Ovary (tissue), 9 donors: ENCODE data around the gene MOG. TPM values are rescaled to one million over a fixed set of nuclear protein-coding genes. Genes with fewer than 3 reads are reported as not detected.

ENCODE experiments used
- DNase-seq, 5 donors: peaks; one replicate each; pipeline ENCODE4 v3.0.0-alpha.2; 2019 to 2020
- H3K27ac ChIP-seq, 2 donors: fragments of 200-600 bp; one replicate each; pipeline versions ENCODE4 v1.5.1 to v1.8.0; 2019 to 2022
- H3K27me3 ChIP-seq: fragments of 200-600 bp; one replicate; pipeline ENCODE4 v1.8.0; 2022
- H3K36me3 ChIP-seq: fragments of 200-600 bp; sonication (generic); one replicate; pipeline ENCODE4 v1.5.1; 2019
- H3K4me1 ChIP-seq: one replicate; pipeline ENCODE4 v1.8.1; 2013; ENCODE audit warnings: mild to moderate bottlenecking, moderate library complexity; ENCODE audit not compliant: insufficient read depth
- H3K4me3 ChIP-seq: fragments of 200-600 bp; sonication (generic); one replicate; pipeline ENCODE4 v1.5.1; 2017
- H3K9me3 ChIP-seq, 2 donors: fragments of 200-600 bp in 1 of 2; sonication (generic) in 1 of 2; one replicate each; pipeline versions ENCODE4 v1.5.1 to v1.8.1; 2013 to 2019; ENCODE audit warnings: mild to moderate bottlenecking in 1 of 2, moderate library complexity in 1 of 2
- EP300 ChIP-seq: sonication (generic); formaldehyde crosslinking; IDR thresholded peaks from one replicate; pipeline ENCODE4 v1.6.1; 2017; ENCODE audit warnings: antibody characterized with exemption
- POLR2A ChIP-seq: fragments of 450-650 bp; IDR thresholded peaks from one replicate; pipeline ENCODE4 v1.6.1; 2017; ENCODE audit warnings: antibody characterized with exemption, mild to moderate bottlenecking, moderate library complexity
- WGBS, 3 donors: extraction: QIAGEN DNeasy Blood & Tissue Kit in 1 of 3; methylation state at CpG; one replicate each; pipeline versions ENCODE4 v1.1.5 to v1.1.7; 2013 to 2017; 5-methylcytosine and 5-hydroxymethylcytosine counted together
- intact Hi-C, 4 donors: fragments of 100-400 bp; cut with DNase I; formaldehyde crosslinking; loops; one replicate each; pipeline versions ENCODE4 v1.11.0 to v1.15.1; 2022 to 2023
- polyA plus RNA-seq, 2 donors: library from polyadenylated mRNA; stranded (reverse); fragments of 200-250 nt in 1 of 2; fragments of 350-450 nt in 1 of 2; fragmentation: Illumina TruSeq in 1 of 2; extraction: RNeasy Lipid Tissue Mini Kit (QIAGEN cat#74804) in 1 of 2; gene quantifications; one replicate each; pipeline ENCODE4 v1.2.3, GENCODE V29; 2013 to 2014
- total RNA-seq, 7 donors: library from RNA; depleted of rRNA in 2 of 7; stranded (reverse); fragments of >200 nt in 2 of 7; fragmentation: NEBNext Ultra II Directional in 3 of 7; extraction: Animal tissue kit (Norgen Biotek cat#: 25700) in 3 of 7; gene quantifications; one replicate each; pipeline versions ENCODE4 v1.1.0 to v1.2.4, GENCODE V29; 2016 to 2023
- TF ChIP-seq, protein P1 (sequence below), 3 donors: fragments of 450-650 bp in 2 of 3; fragments of 200-600 bp in 1 of 3; IDR thresholded peaks; one replicate each; pipeline versions ENCODE4 v1.5.1 to v1.8.0; 2016 to 2022; ENCODE audit warnings: antibody characterized with exemption in 3 of 3, mild to moderate bottlenecking in 1 of 3
- donor health status: DM: no; HTN: no; CAD: no; lungs with moderate emphysema.
- donor health status: DM: no; HTN: no; CAD: no.
- donor health status: Bipolar disorder and iron deficiency.
- donor health status: DM: yes; HTN: yes; CAD: no.
- donor health status: DM: no; HTN: no; CAD: no.
- donor health status: DM: yes; HTN: yes; CAD: no.

Gene MOG
- total and polyA plus RNA-seq, 9 donors = 0.05 to 0.13 TPM; not detected in 7

DNA sequence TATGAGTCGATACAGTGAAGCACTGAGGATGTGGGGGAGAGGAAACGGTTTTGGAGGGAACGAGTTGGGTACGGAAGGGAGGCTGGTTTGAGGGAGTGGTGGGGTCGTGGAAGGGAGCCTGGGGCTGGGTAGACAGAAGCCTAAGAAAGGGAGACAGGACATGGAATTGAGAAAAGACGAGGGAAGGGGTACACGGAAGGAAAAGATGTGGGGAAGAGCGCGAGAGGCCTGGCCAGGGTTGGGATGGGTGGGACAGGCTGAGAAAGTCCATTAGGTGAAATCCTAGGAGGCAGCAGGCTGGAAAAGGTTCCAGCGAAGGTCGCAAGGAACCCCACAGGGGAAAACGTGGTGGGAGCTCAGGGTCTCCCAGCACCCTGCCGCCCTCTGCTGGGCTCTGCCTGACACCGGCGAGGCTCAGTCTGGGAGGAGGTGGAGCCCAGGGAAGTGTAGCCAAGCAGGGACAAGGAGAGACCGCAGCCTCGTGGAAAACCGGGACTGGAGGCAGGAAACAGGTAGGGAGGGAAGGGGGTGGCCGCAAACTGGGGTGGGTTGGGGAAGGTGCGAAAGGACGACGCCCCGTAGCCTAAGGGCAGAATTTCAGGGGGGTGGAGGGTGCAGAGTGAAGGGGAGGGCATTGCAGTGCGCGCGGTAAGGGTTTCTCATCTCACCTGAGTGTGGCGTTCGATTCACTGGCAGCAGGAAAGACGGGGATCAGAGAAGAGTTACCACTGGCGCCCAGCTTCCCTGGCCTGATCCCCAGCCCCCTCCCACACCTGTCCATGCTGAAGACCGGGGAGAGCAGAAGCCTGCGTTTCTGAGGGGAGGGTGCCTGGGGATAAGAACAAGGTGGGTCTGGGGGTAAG lies 28.2 kb upstream of the MOG start:
- DNase-seq = peak; percentile 78 to 86 (median 85)
- WGBS, 3 donors = 6 to 9% (median 6%) methylated on average over 32 of the region's 32 CpGs
- TF ChIP-seq EP300 (no peak), POLR2A (peak; percentile 10)
- TF ChIP-seq, protein P1, sequence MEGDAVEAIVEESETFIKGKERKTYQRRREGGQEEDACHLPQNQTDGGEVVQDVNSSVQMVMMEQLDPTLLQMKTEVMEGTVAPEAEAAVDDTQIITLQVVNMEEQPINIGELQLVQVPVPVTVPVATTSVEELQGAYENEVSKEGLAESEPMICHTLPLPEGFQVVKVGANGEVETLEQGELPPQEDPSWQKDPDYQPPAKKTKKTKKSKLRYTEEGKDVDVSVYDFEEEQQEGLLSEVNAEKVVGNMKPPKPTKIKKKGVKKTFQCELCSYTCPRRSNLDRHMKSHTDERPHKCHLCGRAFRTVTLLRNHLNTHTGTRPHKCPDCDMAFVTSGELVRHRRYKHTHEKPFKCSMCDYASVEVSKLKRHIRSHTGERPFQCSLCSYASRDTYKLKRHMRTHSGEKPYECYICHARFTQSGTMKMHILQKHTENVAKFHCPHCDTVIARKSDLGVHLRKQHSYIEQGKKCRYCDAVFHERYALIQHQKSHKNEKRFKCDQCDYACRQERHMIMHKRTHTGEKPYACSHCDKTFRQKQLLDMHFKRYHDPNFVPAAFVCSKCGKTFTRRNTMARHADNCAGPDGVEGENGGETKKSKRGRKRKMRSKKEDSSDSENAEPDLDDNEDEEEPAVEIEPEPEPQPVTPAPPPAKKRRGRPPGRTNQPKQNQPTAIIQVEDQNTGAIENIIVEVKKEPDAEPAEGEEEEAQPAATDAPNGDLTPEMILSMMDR (IDR thresholded peaks at IDR 0.05) = peak; percentile 45 to 67 (median 59)
- Histone ChIP-seq H3K9me3 (no peaks in the 10 kb centered on the region), H3K27me3 (no peaks in the 10 kb centered on the region), H3K27ac (peak overlapping the region; percentile 47 to 78), H3K4me3 (peak overlapping the region; percentile 56), H3K4me1 (peaks cover 11% of the 10 kb centered on the region), H3K36me3 (no peaks in the 10 kb centered on the region)
- intact Hi-C loops = loop anchor here in 1 of 4 donors (5.0 kb wide), 1 partner anchor 1141 kb away; no protein-coding TSS in a partner anchor

DNA sequence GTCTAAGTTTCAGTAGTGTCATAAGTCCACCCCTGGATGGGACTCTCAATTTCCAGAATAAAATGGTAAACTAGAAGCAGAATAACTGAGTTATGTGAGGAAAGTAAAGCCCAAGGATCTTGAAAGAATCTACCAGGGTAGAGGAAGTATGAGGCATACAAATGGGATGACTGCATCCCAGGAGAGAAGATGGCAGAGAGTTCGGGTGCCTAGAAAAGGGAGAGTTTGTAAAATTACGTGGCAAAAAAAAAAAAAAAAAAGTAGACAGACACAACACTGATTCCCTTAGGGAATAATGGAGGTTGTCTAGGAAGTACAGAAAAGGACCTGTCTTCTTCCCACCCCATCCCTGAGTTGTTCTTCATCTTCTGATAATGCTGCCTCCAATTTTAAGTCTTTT lies 27.3 kb upstream of the MOG start:
- no peak for TF ChIP-seq POLR2A
- TF ChIP-seq, protein P1 (IDR thresholded peaks at IDR 0.05) = no peak
- TF ChIP-seq EP300 = no peak
- Histone ChIP-seq H3K36me3 (no peaks in the 10 kb centered on the region), H3K4me1 (peaks cover 11% of the 10 kb centered on the region), H3K27me3 (no peaks in the 10 kb centered on the region), H3K4me3 (no peak overlapping the region), H3K27ac (no peak overlapping the region), H3K9me3 (no peaks in the 10 kb centered on the region)
- intact Hi-C loops = loop anchor here in 1 of 4 donors (5.0 kb wide), 1 partner anchor 1142 kb away; no protein-coding TSS in a partner anchor
- no peak for DNase-seq
- 73 to 80% (median 75%) methylated on average over 2 of the region's 2 CpGs for WGBS, 3 donors

DNA sequence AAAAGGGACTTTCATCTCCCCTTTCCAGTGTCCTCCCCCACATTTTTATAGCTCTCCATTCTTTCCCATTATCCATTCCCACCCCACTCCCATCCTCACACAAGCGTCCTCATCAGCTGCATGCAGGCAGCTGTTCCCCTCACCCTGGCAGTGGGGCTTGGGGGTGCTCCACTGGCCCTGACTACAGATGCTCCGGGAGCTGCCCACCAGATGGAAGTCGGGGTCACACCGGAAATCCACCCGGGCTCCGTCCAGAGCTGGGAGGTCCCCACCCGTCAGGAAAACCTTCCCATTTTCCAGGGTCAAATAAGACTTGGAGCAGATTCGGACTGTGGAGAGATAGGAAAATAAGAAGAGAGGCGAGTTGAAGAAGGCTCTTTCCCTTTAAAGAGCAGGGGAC lies 26.6 kb upstream of the MOG start:
- H3K4me1 ChIP-seq = peaks cover 11% of the 10 kb centered on the region
- TF ChIP-seq, protein P1 (IDR thresholded peaks at IDR 0.05) = no peak
- no peak for TF ChIP-seq EP300
- TF ChIP-seq POLR2A = no peak
- WGBS, 3 donors = 80 to 82% (median 82%) methylated on average over 9 of the region's 9 CpGs

DNA sequence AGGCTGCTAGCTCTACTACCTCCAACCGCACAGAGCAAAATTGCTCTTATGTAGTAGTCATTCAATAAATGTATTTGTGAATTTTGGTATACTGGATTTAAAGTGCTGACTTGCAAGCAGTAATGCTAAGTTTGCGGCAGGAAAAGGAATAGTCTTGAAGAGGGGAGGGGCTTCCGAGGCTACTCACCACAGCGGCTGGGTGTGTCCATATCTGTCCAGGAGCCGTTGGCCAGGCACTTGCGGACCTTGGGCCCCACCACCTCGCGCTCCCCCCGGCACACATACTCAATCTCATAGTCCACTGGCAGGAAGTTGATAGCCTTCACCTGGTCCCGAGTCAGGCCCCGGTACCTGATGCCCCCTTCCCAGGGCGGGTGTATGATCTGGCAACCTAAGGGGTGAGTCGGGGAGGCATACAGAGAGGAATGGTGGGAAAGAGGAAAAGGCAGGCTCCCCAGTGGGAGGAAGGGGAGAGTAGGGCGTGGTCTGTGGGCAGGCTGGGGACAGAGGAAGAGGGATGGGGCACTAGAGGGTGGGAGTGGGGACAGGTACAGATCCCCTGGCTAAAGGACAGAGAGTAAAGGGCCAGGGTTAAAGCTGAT lies 25.6 kb upstream of the MOG start:
- Histone ChIP-seq H3K27me3 (no peaks in the 10 kb centered on the region), H3K36me3 (no peaks in the 10 kb centered on the region), H3K4me1 (peaks cover 11% of the 10 kb centered on the region), H3K9me3 (no peaks in the 10 kb centered on the region), H3K4me3 (no peak overlapping the region), H3K27ac (no peak overlapping the region)
- TF ChIP-seq EP300 (no peak), POLR2A (no peak)
- TF ChIP-seq, protein P1 (IDR thresholded peaks at IDR 0.05) = no peak
- intact Hi-C loops = no loop called here
- WGBS, 3 donors = 74 to 85% (median 77%) methylated on average over 14 of the region's 14 CpGs
- peak in 3 of 5 donors; percentile 15 to 32 (median 31) for DNase-seq

More for the DNA sequence above, 26.6 kb upstream of the MOG start:
- Histone ChIP-seq H3K4me3 (no peak overlapping the region), H3K9me3 (no peaks in the 10 kb centered on the region), H3K36me3 (no peaks in the 10 kb centered on the region), H3K27ac (no peak overlapping the region), H3K27me3 (no peaks in the 10 kb centered on the region)
- intact Hi-C loops = no loop called here
- no peak for DNase-seq
